CD4-positive, alpha-beta T cell (primary cell): Measurements from ENCODE around the gene AMDHD2. TPM values are rescaled to one million over a fixed set of nuclear protein-coding genes. Genes with fewer than 3 reads are reported as not detected.

Experiments
- ATAC-seq: fragments of 200-7000 bp; cut with Tn5 transposase; one replicate; pipeline ENCODE4 v1.10.0; 2022; ENCODE audit warnings: mild to moderate bottlenecking; ENCODE audit not compliant: poor library complexity
- CTCF ChIA-PET: fragments of 350-600 bp; sonication (Branson Sonifier 250); formaldehyde crosslinking; loops from one replicate; lab custom pipeline; 2021; ENCODE audit warnings: antibody characterized with exemption, inconsistent platforms; lab: Charles Lee
- POLR2A ChIA-PET: fragments of 350-600 bp; sonication (Branson Sonifier 250); formaldehyde crosslinking; loops from one replicate; lab custom pipeline; 2021; ENCODE audit warnings: antibody characterized with exemption, inconsistent platforms; lab: Charles Lee
- DNase-seq, 14 experiments: peaks; one replicate each; pipeline ENCODE4 v3.0.0-alpha.2; 2013 to 2020; ENCODE audit warnings: mixed read lengths in 2 of 14
- H3K27ac ChIP-seq, 2 donors: one replicate each; pipeline versions ENCODE4 v1.5.1 to v1.7.0; 2013; ENCODE audit warnings: low read length in 2 of 2, low read depth in 1 of 2, mild to moderate bottlenecking in 1 of 2
- H3K27me3 ChIP-seq, 2 experiments: 1 replicate in 1 of 2; 2 replicates in 1 of 2; pipeline versions ENCODE4 v1.6.1 to v1.7.0; 2013; ENCODE audit warnings: low read length in 2 of 2, control low read depth in 1 of 2, mild to moderate bottlenecking in 1 of 2, moderate library complexity in 1 of 2; ENCODE audit not compliant: insufficient read depth in 2 of 2, control insufficient read depth in 1 of 2
- H3K36me3 ChIP-seq: one replicate; pipeline ENCODE4 v1.6.1; 2013; ENCODE audit warnings: low read length, control low read depth; ENCODE audit not compliant: insufficient read depth
- H3K4me1 ChIP-seq: one replicate; pipeline ENCODE4 v1.6.1; 2013; ENCODE audit warnings: low read length, control low read depth; ENCODE audit not compliant: insufficient read depth
- H3K4me3 ChIP-seq: one replicate; pipeline ENCODE4 v1.5.1; 2013; ENCODE audit warnings: mild to moderate bottlenecking, low read length, moderate library complexity
- H3K9me3 ChIP-seq, 2 experiments: 1 replicate in 1 of 2; 2 replicates in 1 of 2; pipeline versions ENCODE4 v1.6.1 to v1.7.0; 2013; ENCODE audit warnings: low read length in 2 of 2, mild to moderate bottlenecking in 2 of 2, control low read depth in 1 of 2, moderate library complexity in 1 of 2; ENCODE audit not compliant: control insufficient read depth in 1 of 2, insufficient read depth in 1 of 2
- H3K27ac Mint-ChIP-seq: one replicate; pipeline ENCODE4 v1.8.0; 2020; ENCODE audit warnings: mixed read lengths
- H3K27me3 Mint-ChIP-seq: one replicate; pipeline ENCODE4 v1.8.0; 2021; ENCODE audit warnings: mixed read lengths
- H3K36me3 Mint-ChIP-seq: one replicate; pipeline ENCODE4 v1.8.0; 2021; ENCODE audit warnings: low read depth, mixed read lengths
- H3K4me1 Mint-ChIP-seq: one replicate; pipeline ENCODE4 v1.8.0; 2021; ENCODE audit warnings: low read depth, mixed read lengths
- H3K4me3 Mint-ChIP-seq: one replicate; pipeline ENCODE4 v1.8.0; 2020; ENCODE audit warnings: mild to moderate bottlenecking, mixed read lengths
- H3K9me3 Mint-ChIP-seq: one replicate; pipeline ENCODE4 v1.8.0; 2020; ENCODE audit warnings: mixed read lengths
- CTCF ChIP-seq: fragments of 200-600 bp; IDR thresholded peaks from one replicate; pipeline ENCODE4 v1.8.0; 2022; ENCODE audit warnings: antibody characterized with exemption, mild to moderate bottlenecking
- intact Hi-C, 2 experiments: fragments of 100-400 bp; cut with DNase I in 1 of 2; cut with micrococcal nuclease in 1 of 2; formaldehyde crosslinking; loops; one replicate each; pipeline versions ENCODE4 v1.15.1 to v1.9.0; 2023 to 2025; cut with DNase I, micrococcal nuclease
- total RNA-seq, 174 experiments: library from RNA in 2 of 174; stranded (reverse) in 2 of 174; gene quantifications; one replicate each; pipeline ENCODE4 v1.2.3 and lab custom pipeline; 2021 to 2026

The AMDHD2 gene
- total RNA-seq, 2 experiments from 2014 or later = 171 to 177 TPM

DNA sequence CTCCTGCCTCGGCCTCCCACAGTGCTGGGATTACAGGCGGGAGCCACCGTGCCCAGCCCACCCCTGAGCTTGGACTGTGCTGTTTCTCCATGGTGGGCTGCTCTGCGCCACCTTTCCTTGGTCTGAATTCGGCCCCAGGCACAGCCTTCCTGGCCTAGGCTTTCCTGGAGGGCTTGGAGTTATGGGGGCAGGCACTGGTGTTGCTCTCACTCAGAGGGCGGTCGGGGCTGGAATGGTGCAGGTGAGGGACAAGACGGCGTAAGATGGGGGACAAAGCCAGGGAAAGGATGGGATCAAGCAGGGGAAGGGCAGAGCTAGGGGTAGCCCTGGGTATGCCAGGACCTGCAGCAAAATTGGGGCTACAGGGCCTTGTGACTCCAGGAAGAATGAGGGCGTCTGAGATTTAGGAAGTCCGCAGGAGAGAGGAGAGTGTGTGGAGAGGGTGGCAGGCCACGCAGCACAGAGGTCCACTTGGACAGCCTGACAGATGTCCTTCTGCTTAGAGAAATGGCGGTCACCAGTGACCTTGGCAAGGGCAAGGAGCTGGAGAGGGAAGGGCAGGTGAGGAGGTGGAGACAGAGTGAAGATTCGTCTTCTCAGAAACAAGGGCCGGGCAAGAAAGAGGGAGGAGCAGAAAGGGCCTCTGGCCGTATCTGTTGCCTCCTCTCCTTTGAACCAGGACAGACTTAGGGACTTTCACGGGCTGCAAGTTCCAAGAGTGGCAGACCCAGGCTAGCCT, 8.0 kb upstream of the AMDHD2 start:
- TF ChIP-seq CTCF = no peak
- no peaks in the 10 kb centered on the region for H3K9me3 Mint-ChIP-seq
- peaks cover 3% of the 10 kb centered on the region for H3K36me3 ChIP-seq
- peaks cover 45% of the 10 kb centered on the region for H3K4me1 Mint-ChIP-seq
- H3K9me3 ChIP-seq = no peaks in the 10 kb centered on the region
- no peak overlapping the region for H3K4me3 ChIP-seq
- H3K27ac ChIP-seq = no peak overlapping the region
- intact Hi-C loops = no loop called here
- DNase-seq (peak in 1 of 14 experiments; percentile 33), ATAC-seq (no peak)
- no peaks in the 10 kb centered on the region for H3K27me3 Mint-ChIP-seq
- H3K36me3 Mint-ChIP-seq = peaks cover 39% of the 10 kb centered on the region
- H3K27me3 ChIP-seq = no peaks in the 10 kb centered on the region
- ChIA-PET CTCF (interaction anchor here (1.1 kb wide), 1 partner anchor 11 kb away, joined by 4 read pairs; no protein-coding TSS in a partner anchor), POLR2A (interaction anchor here (4.4 kb wide), 1 partner anchor 20 kb away, joined by 66 read pairs; the partner anchor contains the start of gene CEMP1)
- H3K4me3 Mint-ChIP-seq = peak overlapping the region; percentile 94
- H3K4me1 ChIP-seq = peaks cover 41% of the 10 kb centered on the region
- H3K27ac Mint-ChIP-seq = peak overlapping the region; percentile 100

DNA sequence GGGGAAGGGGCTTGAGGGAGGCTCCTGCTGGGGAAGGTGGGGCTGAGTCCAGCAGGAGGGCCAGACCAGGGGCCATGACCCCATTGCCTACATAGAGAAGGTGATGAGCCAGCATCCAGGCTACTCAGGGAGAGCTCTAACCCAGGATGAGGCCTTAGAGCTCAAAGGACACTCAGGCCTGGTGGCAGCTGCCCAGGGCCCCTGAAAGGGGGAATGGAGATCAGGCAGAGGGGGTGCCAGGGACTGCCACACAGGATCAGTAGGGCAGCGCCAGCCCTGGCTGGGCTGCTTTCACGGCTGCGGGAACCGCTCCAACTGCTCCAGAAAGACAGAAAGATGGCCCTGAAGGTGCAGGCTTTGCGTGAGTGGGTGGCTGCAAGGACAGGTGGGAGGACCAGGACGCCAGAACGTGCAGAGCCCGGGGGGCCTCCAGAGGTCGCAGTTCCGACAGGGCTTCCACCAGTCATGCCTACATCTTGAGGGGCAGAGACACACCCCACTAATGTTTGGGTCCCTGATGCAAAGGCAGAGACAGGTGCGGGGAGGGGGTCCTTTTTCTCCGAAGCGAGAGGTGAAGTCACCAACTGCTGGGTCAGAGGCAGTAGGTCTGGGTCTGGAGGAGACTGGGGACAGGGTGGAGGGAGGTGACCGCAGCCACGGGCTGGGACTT, 7.3 kb upstream of the AMDHD2 start:
- H3K36me3 ChIP-seq = peaks cover 3% of the 10 kb centered on the region
- intact Hi-C loops = no loop called here
- ATAC-seq (peak; percentile 6), DNase-seq (peak in 5 of 14 experiments; percentile 23 to 70 (median 44))
- Mint-ChIP-seq H3K4me1 (peaks cover 52% of the 10 kb centered on the region), H3K4me3 (peak overlapping the region; percentile 94), H3K27me3 (no peaks in the 10 kb centered on the region), H3K27ac (peak overlapping the region; percentile 100), H3K36me3 (peaks cover 46% of the 10 kb centered on the region), H3K9me3 (no peaks in the 10 kb centered on the region)
- peak overlapping the region; percentile 77 to 96 for H3K27ac ChIP-seq
- ChIA-PET CTCF (interaction anchor here (1.0 kb wide), 1 partner anchor 173 kb away, joined by 3 read pairs; the partner anchor contains the start of gene ABCA3), POLR2A (interaction anchor here (0.6 to 4.4 kb wide), 9 partner anchors 12 to 730 kb away, joined by 3 to 66 read pairs (median 7); partner anchors contain the start of genes CEMP1, NUBP2, PDPK1 and RPS2)
- TF ChIP-seq CTCF = no peak
- H3K4me1 ChIP-seq = peaks cover 45% of the 10 kb centered on the region
- H3K27me3 ChIP-seq = no peaks in the 10 kb centered on the region
- H3K9me3 ChIP-seq = no peaks in the 10 kb centered on the region
- peak overlapping the region; percentile 46 for H3K4me3 ChIP-seq
